Measurements from ENCODE around the gene FNDC8.
"Not testable (repeated sequence)": the region's sequence is repeated elsewhere in the genome, so short reads cannot be mapped to it uniquely, and the experiment has no call there.

DNA sequence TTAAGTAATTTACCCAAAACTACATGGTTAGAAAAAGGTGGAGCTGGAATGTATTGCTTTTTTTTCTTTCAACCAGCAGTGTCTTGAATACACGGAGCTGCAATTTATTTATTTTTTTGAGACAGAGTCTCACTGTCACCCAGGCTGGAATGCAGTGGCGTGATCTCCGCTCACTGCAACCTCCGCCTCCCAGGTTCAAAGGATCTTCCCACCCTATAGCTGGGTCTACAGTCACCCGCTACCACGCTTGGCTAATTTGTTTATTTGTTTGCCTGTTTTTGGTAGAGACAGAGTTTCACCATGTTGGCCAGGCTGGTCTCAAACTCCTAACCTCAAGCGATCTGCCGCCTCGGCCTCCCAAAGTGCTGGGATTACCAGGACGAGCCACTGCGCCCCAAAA lies 30.7 kb upstream of the FNDC8 start:
- TF ChIP-seq, protein P1, sequence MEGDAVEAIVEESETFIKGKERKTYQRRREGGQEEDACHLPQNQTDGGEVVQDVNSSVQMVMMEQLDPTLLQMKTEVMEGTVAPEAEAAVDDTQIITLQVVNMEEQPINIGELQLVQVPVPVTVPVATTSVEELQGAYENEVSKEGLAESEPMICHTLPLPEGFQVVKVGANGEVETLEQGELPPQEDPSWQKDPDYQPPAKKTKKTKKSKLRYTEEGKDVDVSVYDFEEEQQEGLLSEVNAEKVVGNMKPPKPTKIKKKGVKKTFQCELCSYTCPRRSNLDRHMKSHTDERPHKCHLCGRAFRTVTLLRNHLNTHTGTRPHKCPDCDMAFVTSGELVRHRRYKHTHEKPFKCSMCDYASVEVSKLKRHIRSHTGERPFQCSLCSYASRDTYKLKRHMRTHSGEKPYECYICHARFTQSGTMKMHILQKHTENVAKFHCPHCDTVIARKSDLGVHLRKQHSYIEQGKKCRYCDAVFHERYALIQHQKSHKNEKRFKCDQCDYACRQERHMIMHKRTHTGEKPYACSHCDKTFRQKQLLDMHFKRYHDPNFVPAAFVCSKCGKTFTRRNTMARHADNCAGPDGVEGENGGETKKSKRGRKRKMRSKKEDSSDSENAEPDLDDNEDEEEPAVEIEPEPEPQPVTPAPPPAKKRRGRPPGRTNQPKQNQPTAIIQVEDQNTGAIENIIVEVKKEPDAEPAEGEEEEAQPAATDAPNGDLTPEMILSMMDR (IDR thresholded peaks at IDR 0.05): not testable (repeated sequence)
- TF ChIP-seq POLR2A (IDR thresholded peaks at IDR 0.05): not testable (repeated sequence)

All from heart left ventricle (tissue), 13 donors.